Thymus (tissue), 11 donors: Measurements from ENCODE around the gene RFPL2. TPM values are rescaled to one million over a fixed set of nuclear protein-coding genes. Genes with fewer than 3 reads are reported as not detected.
A peak's percentile ranks its signal among the peaks of the same experiment; 100 is the strongest.
"Not testable (repeated sequence)": the region's sequence is repeated elsewhere in the genome, so short reads cannot be mapped to it uniquely, and the experiment has no call there.

Source experiments
- DNase-seq, 9 donors: peaks; one replicate each; pipeline ENCODE4 v3.0.0-alpha.2; 2013; ENCODE audit warnings: low spot score in 9 of 9, low read depth in 6 of 9, missing footprints in 1 of 9
- H3K27ac ChIP-seq, 2 donors: one replicate each; pipeline ENCODE4 v1.5.1; 2013; ENCODE audit warnings: control low read depth in 1 of 2, low read depth in 1 of 2, low read length in 1 of 2, mild to moderate bottlenecking in 1 of 2, moderate library complexity in 1 of 2
- H3K27me3 ChIP-seq, 2 donors: one replicate each; pipeline ENCODE4 v1.5.1; 2013; ENCODE audit warnings: low read length in 1 of 2; ENCODE audit not compliant: control insufficient read depth in 2 of 2, insufficient read depth in 1 of 2
- H3K36me3 ChIP-seq, 2 donors: one replicate each; pipeline ENCODE4 v1.5.1; 2013; ENCODE audit warnings: low read length in 1 of 2, mild to moderate bottlenecking in 1 of 2, moderate library complexity in 1 of 2; ENCODE audit not compliant: control insufficient read depth in 2 of 2, insufficient read depth in 2 of 2
- H3K4me1 ChIP-seq, 2 donors: one replicate each; pipeline ENCODE4 v1.5.1; 2013; ENCODE audit warnings: low read length in 2 of 2; ENCODE audit not compliant: control insufficient read depth in 2 of 2, insufficient read depth in 2 of 2
- H3K4me3 ChIP-seq, 2 donors: one replicate each; pipeline ENCODE4 v1.5.1; 2013; ENCODE audit warnings: low read length in 2 of 2, control low read depth in 1 of 2, mild to moderate bottlenecking in 1 of 2
- H3K9me3 ChIP-seq, 2 donors: one replicate each; pipeline ENCODE4 v1.5.1; 2013; ENCODE audit warnings: low read length in 1 of 2, mild to moderate bottlenecking in 1 of 2; ENCODE audit not compliant: control insufficient read depth in 2 of 2, insufficient read depth in 1 of 2
- WGBS: extraction: QIAGEN DNeasy Blood & Tissue Kit; methylation state at CpG from one replicate; pipeline ENCODE4 v1.1.7; 2013; 5-methylcytosine and 5-hydroxymethylcytosine counted together
- polyA plus RNA-seq: library from polyadenylated mRNA; stranded (reverse); fragments of 200-250 nt; gene quantifications from one replicate; pipeline ENCODE4 v1.2.3, GENCODE V29; 2013
- total RNA-seq: library from RNA; stranded (reverse); fragments of 120-200 nt; gene quantifications from one replicate; pipeline ENCODE4 v1.2.4, GENCODE V29; 2013
- donor health status: healthy.

Gene RFPL2
- total and polyA plus RNA-seq, 2 donors = 0.19 to 0.23 TPM

DNA sequence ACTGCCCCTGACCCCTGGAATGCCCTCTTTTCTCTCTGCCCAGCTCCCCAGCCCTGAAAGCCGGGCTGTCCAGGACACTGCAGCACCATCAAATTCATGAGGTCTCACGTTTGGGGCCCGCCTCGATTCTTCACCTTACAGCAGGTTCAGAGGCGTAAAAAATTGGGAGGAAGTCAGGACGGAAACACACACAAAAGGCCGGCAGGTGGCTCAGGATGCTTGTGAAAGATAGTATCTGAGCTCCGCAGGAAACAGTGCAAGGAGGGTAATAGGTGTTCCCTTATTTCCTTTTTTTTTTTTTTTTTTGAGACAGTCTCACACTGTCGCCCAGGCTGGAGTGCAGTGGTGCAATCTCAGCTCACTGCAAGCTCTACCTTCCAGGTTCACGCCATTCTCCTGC lies 4.1 kb downstream of the RFPL2 start:
- Histone ChIP-seq H3K27ac (no peak overlapping the region), H3K9me3 (no peaks in the 10 kb centered on the region), H3K4me1 (no peaks in the 10 kb centered on the region), H3K36me3 (no peaks in the 10 kb centered on the region), H3K4me3 (no peak overlapping the region), H3K27me3 (peaks cover 34 to 41% of the 10 kb centered on the region in 2 donors)
- 30% methylated on average over 10 of the region's 10 CpGs for WGBS
- DNase-seq = peak in 1 of 9 donors; percentile 5

- Histone ChIP-seq H3K9me3 (no peaks in the 10 kb centered on the region), H3K27me3 (peaks cover 31 to 35% of the 10 kb centered on the region in 2 donors), H3K4me3 (no peak overlapping the region), H3K4me1 (no peaks in the 10 kb centered on the region), H3K36me3 (no peaks in the 10 kb centered on the region), H3K27ac (no peak overlapping the region)
- WGBS = 88% methylated on average over 7 of the region's 7 CpGs
- no peak for DNase-seq
Measured at GRCh38 chr22:32199961-32200360, 4.9 kb downstream of the RFPL2 start.

- Histone ChIP-seq H3K9me3 (no peaks in the 10 kb centered on the region), H3K36me3 (no peaks in the 10 kb centered on the region), H3K4me1 (no peaks in the 10 kb centered on the region), H3K4me3 (no peak overlapping the region), H3K27me3 (peaks cover 25 to 28% of the 10 kb centered on the region in 2 donors), H3K27ac (no peak overlapping the region)
- WGBS = 98% methylated on average over 6 of the region's 6 CpGs
- DNase-seq = no peak
Measured at GRCh38 chr22:32199341-32199740, 5.5 kb downstream of the RFPL2 start.

DNA sequence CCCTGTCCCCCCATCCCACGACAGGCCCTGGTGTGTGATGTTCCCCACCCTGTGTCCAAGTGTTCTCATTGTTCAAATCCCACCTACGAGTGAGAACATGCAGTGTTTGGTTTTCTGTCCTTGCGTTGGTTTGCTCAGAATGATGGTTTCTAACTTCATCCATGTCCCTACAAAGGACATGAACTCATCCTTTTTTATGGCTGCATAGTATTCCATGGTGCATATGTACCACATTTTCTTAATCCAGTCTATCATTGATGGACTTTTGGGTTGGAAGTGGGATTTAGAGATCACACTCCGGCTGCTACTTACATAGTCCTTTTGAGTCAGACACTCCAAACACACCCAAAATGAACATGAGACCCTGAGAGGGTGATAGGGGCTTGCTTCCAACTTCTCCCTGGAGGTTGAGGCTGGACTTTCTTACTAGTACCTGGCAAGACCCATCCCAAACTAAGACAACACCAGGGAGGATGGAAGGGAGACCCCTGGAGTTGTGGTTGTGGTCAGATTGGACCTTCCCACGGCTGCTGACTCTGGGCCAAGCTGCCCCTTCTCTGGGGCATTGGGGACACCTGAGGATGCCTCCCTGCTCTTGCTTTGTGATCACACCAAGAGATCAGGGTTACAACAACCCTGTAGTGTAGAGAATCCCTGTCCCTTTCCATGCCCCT lies 7.2 kb downstream of the RFPL2 start:
- H3K36me3 ChIP-seq, H3K9me3 ChIP-seq, H3K4me1 ChIP-seq, H3K4me3 ChIP-seq, DNase-seq, H3K27ac ChIP-seq: not testable (repeated sequence)
- peaks cover 9 to 12% of the 10 kb centered on the region in 2 donors for H3K27me3 ChIP-seq
- WGBS = 89% methylated on average over 5 of the region's 5 CpGs

GRCh38 chr22:32195900-32196299 lies 9.0 kb downstream of the RFPL2 start:
- not testable (repeated sequence) for DNase-seq, H3K9me3 ChIP-seq, H3K27ac ChIP-seq, H3K36me3 ChIP-seq, H3K4me3 ChIP-seq, H3K27me3 ChIP-seq, H3K4me1 ChIP-seq
- 86% methylated on average over 3 of the region's 3 CpGs for WGBS

- not testable (repeated sequence) for H3K36me3 ChIP-seq, H3K4me3 ChIP-seq, H3K27me3 ChIP-seq, H3K4me1 ChIP-seq, H3K27ac ChIP-seq, DNase-seq, H3K9me3 ChIP-seq
- 91% methylated on average over 9 of the region's 9 CpGs for WGBS
Measured at GRCh38 chr22:32193346-32193745, 11.5 kb downstream of the RFPL2 start.

DNA sequence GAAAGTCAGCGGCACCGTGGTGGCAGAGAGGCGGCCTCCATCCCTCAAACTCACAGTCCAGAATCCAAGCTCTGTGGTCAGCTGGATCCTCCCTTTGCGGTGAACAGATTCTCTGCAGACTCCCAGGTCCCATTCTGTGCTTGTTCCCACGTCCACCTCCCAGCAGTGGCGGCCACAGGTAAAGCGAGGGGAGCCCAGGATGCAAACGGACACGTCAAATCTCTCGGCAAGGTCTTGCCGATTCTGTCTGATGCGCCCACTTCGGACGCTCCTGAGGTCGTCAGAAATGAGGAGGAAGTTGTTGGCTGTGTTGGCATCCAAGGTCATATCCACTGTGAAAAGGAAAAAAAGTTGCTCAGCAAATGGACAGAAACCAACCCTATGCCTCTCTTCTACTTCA lies 13.9 kb downstream of the RFPL2 start:
- H3K27ac ChIP-seq, DNase-seq, H3K36me3 ChIP-seq, H3K4me1 ChIP-seq, H3K4me3 ChIP-seq, H3K27me3 ChIP-seq, H3K9me3 ChIP-seq: not testable (repeated sequence)
- 84% methylated on average over 15 of the region's 15 CpGs for WGBS

DNA sequence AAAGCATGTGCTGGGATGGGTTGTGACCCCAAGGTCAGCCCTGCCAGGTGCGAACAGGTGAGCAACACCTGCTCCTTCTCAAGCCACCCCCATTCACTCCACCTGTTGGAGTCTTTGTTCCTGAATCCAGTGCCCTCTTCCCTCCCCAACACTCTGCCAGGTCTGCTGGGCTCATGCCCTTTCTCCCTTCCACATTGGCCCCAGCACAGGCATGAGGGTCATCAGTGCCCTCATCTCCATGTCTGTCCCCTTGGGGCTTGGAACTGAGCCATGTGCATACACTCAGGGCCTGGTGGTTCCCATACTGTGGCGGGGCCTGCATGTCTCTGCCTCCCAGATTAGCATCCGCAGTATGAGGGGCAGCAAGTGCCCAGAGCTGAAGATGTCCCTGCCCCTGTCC lies 19.1 kb downstream of the RFPL2 start:
- Histone ChIP-seq H3K4me1 (no peaks in the 10 kb centered on the region), H3K4me3 (no peak overlapping the region), H3K27ac (no peak overlapping the region), H3K27me3 (no peaks in the 10 kb centered on the region), H3K36me3 (no peaks in the 10 kb centered on the region), H3K9me3 (no peaks in the 10 kb centered on the region)
- 96% methylated on average over 3 of the region's 3 CpGs for WGBS
- no peak for DNase-seq

DNA sequence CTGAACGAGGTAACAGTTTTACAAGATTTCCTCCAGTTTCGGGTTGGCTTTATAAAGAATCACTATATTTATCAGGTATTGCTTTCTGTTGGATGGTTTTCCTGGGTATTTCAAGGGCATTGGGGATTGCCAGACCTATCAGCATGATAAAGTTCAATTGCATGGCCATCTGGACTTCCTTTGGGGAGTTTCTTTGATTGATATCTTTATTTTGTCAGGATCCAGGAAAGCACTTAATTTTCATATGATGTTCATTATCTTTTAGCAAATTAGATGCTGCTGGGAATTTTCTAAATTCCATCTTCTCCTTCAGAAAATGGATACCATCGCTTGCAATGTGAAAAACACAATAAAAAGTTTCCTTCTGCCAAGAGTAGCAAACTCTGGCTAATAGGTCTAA lies 21.2 kb downstream of the RFPL2 start:
- no peak for DNase-seq
- Histone ChIP-seq H3K36me3 (no peaks in the 10 kb centered on the region), H3K4me1 (no peaks in the 10 kb centered on the region), H3K4me3 (no peak overlapping the region), H3K27ac (no peak overlapping the region), H3K9me3 (no peaks in the 10 kb centered on the region), H3K27me3 (no peaks in the 10 kb centered on the region)
- 85% methylated on average over 3 of the region's 3 CpGs for WGBS
